ENCODE measurements around the gene REXO1. TPM values are rescaled to one million over a fixed set of nuclear protein-coding genes. Genes with fewer than 3 reads are reported as not detected.
"Not testable (repeated sequence)": the region's sequence is repeated elsewhere in the genome, so short reads cannot be mapped to it uniquely, and the experiment has no call there.

REXO1 gene
- total RNA-seq, 1 donor from 2014 or later, result 69.6 TPM

DNA sequence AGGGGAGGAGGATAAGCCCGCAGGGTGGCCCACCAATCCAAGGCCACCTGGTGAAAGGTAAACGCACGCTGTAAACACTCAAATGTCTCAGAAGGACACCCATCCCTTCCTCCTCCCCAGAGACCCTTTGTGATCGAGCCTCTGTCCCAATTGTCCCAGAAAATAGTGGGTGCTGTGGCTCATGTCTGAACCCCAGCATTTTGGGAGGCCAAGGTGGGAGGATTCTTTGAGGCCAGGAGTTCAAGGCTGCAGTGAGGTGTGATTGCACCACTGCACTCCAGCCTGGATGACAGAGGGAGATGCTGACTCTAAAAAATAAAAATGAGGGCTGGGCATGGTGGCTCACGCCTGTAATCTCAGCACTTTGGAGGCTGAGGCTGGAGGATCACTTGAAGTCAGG is 40.1 kb upstream of the REXO1 start:
- H3K9me3 Mint-ChIP-seq, result no peaks in the 10 kb centered on the region
- no peak overlapping the region for H3K27ac Mint-ChIP-seq
- peaks cover 4% of the 10 kb centered on the region for H3K36me3 Mint-ChIP-seq (ENCODE audit: low read depth)
- no peak overlapping the region for H3K4me3 Mint-ChIP-seq
- TF ChIP-seq, protein P1, sequence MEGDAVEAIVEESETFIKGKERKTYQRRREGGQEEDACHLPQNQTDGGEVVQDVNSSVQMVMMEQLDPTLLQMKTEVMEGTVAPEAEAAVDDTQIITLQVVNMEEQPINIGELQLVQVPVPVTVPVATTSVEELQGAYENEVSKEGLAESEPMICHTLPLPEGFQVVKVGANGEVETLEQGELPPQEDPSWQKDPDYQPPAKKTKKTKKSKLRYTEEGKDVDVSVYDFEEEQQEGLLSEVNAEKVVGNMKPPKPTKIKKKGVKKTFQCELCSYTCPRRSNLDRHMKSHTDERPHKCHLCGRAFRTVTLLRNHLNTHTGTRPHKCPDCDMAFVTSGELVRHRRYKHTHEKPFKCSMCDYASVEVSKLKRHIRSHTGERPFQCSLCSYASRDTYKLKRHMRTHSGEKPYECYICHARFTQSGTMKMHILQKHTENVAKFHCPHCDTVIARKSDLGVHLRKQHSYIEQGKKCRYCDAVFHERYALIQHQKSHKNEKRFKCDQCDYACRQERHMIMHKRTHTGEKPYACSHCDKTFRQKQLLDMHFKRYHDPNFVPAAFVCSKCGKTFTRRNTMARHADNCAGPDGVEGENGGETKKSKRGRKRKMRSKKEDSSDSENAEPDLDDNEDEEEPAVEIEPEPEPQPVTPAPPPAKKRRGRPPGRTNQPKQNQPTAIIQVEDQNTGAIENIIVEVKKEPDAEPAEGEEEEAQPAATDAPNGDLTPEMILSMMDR (IDR thresholded peaks at IDR 0.05), result no peak
- intact Hi-C loops (cut with micrococcal nuclease), result no loop called here
- DNase-seq (no peak), ATAC-seq (ENCODE audit: low read depth) (no peak)
- CTCF ChIA-PET, result interaction anchor here (1.8 kb wide), 1 partner anchor 10 kb away, joined by 5 read pairs; no protein-coding TSS in a partner anchor
- H3K27me3 Mint-ChIP-seq, result no peaks in the 10 kb centered on the region
- peaks cover 29% of the 10 kb centered on the region for H3K4me1 Mint-ChIP-seq
- POLR2A ChIA-PET, result no interaction called here

DNA sequence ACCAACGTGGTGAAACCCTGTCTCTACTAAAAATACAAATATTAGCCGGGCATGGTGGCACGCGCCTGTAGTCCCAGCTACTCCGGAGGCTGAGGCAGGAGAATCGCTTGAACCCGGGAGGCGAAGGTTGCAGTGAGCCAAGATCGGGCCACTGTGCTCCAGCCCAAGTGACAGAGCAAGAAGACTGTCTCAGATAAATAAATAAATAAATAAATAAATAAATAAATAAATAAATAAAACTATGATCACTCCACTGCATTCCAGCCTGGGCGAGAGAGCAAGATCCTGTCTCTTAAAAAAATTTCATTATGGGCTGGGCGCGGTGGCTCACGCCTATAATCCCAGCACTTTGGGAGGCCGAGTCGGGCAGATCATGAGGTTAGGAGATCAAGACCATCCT is 38.1 kb upstream of the REXO1 start:
- POLR2A ChIA-PET, result interaction anchor here (0.7 to 2.6 kb wide), 7 partner anchors 10 to 667 kb away, joined by 3 to 25 read pairs (median 5); no protein-coding TSS in a partner anchor
- DNase-seq; ATAC-seq (ENCODE audit: low read depth); H3K27ac Mint-ChIP-seq; H3K4me3 Mint-ChIP-seq; intact Hi-C loops (cut with micrococcal nuclease); H3K27me3 Mint-ChIP-seq; H3K9me3 Mint-ChIP-seq; CTCF ChIA-PET; H3K36me3 Mint-ChIP-seq (ENCODE audit: low read depth): not testable (repeated sequence)
- peaks cover 41% of the 10 kb centered on the region for H3K4me1 Mint-ChIP-seq

DNA sequence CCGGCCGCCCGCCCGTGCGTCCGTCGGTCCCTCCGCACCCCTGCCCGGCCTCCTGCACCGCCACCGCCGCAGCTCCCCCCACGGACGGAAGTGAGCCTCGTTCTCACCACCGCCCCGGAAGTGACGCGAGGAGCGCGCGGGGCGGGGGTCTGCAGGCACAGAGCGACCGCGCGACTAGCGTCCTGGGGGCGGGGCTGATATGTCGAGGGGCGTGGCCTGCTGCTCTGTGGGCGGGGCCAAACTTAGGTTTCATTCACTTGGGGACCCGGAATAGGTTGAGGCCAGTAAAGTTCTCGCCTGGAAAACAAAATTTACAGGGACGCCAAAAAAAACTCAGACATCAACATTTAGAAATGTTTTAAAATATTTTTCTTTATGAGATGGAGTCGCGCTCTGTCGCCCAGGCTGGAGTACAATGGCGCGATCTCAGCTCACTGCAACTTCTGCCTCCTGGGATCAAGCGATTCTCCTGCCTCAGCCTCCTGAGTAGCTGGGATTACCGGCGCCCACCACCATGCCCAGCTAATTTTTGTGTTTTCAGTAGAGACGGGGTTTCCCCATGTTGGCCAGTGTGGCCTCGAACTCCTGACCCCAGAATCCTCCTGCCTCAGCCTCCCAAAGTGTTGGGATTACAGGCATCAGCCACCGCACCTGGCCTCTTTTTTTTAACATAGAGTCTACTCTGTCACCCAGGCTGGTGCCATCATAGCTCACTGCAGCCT is 37.3 kb upstream of the REXO1 start, which contains the start of gene ABHD17A:
Gene ABHD17A, minus strand, starts transcription at position 99 of the 722 bp plus-strand sequence. CDS start 3,930 bp downstream, outside the sequence.
- POLR2A ChIA-PET, result interaction anchor here (0.5 to 2.6 kb wide), 9 partner anchors 9 to 1188 kb away, joined by 3 to 25 read pairs (median 6); no protein-coding TSS in a partner anchor
- peak within 1 kb of the TSS; percentile 93 for H3K4me3 Mint-ChIP-seq
- H3K4me1 Mint-ChIP-seq, result peaks cover 41% of the 10 kb centered on the region
- H3K36me3 Mint-ChIP-seq (ENCODE audit: low read depth); H3K27me3 Mint-ChIP-seq; H3K9me3 Mint-ChIP-seq; CTCF ChIA-PET: not testable (repeated sequence)
- DNase-seq (peak; percentile 95), ATAC-seq (ENCODE audit: low read depth) (peak; percentile 96)
- H3K27ac Mint-ChIP-seq, result peak within 1 kb of the TSS; percentile 82
- intact Hi-C loops (cut with micrococcal nuclease), result loop anchor here (1.0 to 2.0 kb wide), 4 partner anchors 9 to 21 kb away; partner anchors contain the start of genes ADAT3 and SCAMP4

DNA sequence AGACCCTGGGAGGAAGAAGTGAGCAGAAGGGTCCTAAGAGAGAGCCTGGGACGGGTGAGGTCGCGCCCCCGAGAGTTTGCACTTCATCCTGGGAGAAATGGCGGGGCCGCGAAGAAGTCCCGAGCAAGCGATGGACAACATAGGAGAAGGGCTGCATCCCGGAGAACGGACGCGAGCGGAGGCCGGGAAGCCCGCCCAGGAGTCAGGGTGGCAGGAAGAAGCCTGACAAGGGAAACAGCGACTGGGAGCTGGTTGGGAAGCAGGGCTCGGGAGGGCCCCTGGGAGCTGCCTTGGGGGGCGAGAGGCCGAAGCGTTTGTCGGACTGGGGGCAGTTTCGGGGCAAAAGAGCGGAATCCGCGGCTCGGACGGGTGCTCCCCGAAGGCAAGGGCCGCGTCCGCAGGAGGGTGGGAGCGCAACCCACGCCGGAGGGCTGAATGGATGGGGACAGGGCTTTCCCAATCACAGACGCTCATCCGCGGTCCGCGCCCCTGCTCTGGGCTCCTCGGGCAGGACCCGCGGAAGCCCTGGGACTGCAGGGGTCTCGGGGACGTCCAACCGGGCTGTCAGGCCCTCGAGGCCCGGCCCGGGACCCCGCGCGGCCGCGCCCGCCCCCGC is 36.5 kb upstream of the REXO1 start:
- Mint-ChIP-seq H3K36me3 (ENCODE audit: low read depth) (peaks cover 11% of the 10 kb centered on the region), H3K9me3 (no peaks in the 10 kb centered on the region), H3K4me1 (peaks cover 41% of the 10 kb centered on the region), H3K27me3 (no peaks in the 10 kb centered on the region), H3K27ac (peak overlapping the region; percentile 82), H3K4me3 (peak overlapping the region; percentile 93)
- ChIA-PET POLR2A (interaction anchor here (0.5 to 2.6 kb wide), 9 partner anchors 9 to 1188 kb away, joined by 3 to 25 read pairs (median 6); no protein-coding TSS in a partner anchor), CTCF (no interaction called here)
- TF ChIP-seq, protein P1 (IDR thresholded peaks at IDR 0.05), result no peak
- intact Hi-C loops (cut with micrococcal nuclease), result loop anchor here (1.0 to 2.0 kb wide), 4 partner anchors 9 to 20 kb away; partner anchors contain the start of genes ADAT3 and SCAMP4
- no peak for DNase-seq
- peak; percentile 8 for ATAC-seq (ENCODE audit: low read depth)

DNA sequence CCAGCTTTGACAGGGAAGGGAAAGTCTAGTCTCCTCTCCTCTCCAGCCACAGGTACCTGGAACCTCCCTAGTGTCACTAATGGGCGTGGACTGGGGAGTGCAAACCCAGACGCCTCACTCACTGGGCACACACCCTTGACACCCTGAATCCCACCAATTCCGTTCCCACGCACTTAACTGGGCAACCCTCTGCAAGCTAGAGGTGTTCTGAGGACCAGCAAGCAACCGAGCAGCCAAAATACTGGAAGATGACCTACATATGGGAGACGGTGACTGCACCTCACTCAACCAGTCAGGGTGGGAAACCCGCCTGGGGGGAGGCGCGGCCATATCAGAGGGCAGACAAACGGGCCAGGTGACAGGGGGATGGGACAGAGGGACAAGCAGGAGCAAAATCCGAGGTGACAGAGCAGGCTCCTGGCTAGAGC is 36.0 kb upstream of the REXO1 start:
- TF ChIP-seq, protein P1 (IDR thresholded peaks at IDR 0.05), result no peak
- Mint-ChIP-seq H3K4me1 (peaks cover 41% of the 10 kb centered on the region), H3K27ac (peak overlapping the region; percentile 82), H3K9me3 (no peaks in the 10 kb centered on the region), H3K27me3 (no peaks in the 10 kb centered on the region), H3K36me3 (ENCODE audit: low read depth) (peaks cover 11% of the 10 kb centered on the region), H3K4me3 (peak overlapping the region; percentile 93)
- no peak for DNase-seq
- intact Hi-C loops (cut with micrococcal nuclease), result loop anchor here (2.0 kb wide), 1 partner anchor 20 kb away; no protein-coding TSS in a partner anchor
- no peak for ATAC-seq (ENCODE audit: low read depth)
- CTCF ChIA-PET, result no interaction called here
- POLR2A ChIA-PET, result interaction anchor here (0.6 to 2.6 kb wide), 4 partner anchors 8 to 20 kb away, joined by 3 to 13 read pairs (median 8); no protein-coding TSS in a partner anchor
